ENCODE measurements around the gene ESRP2.

- TF ChIP-seq ZNF37A (tag by site-specific recombination; IDR thresholded peaks at IDR 0.05) (no peak), CTCF (tag by site-specific recombination; IDR thresholded peaks at IDR 0.05) (no peak), ZNF239 (tag by site-specific recombination; IDR thresholded peaks at IDR 0.05) (no peak), MYNN (tag by site-specific recombination; IDR thresholded peaks at IDR 0.05; ENCODE audit: borderline replicate concordance) (no peak)
Observed at GRCh38 chr16:68187505-68187904, 48.4 kb downstream of the ESRP2 start.

Data from HEK293 (cell line).